ENCODE results near the gene TRMT61A.
A peak's percentile ranks its signal among the peaks of the same experiment; 100 is the strongest.

TRMT61A gene

DNA sequence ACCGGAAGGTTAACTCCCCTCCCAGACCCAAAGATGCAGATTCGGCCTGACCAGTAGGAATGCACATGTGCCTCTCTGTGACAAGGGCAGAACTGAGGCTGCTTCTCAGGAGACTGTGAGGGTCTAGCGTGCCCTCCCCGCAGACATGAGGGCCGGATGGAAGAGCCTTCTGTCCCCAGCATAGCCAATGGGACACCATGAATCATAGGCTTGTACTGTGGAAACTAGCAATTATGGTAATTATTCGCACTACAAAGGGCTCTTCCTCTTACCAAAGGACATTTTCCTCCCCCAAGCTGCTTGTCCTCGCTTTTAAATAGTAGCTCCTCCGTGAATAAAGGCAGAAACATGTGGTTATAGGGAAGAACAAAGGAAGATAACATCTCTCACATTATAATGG is 40.0 kb downstream of the TRMT61A start:
- ChIA-PET POLR2A (no interaction called here), CTCF (interaction anchor here (0.6 to 2.4 kb wide), 3 partner anchors 11 to 178 kb away, joined by 3 to 6 read pairs (median 4); no protein-coding TSS in a partner anchor)
- TF ChIP-seq TARDBP (IDR thresholded peaks at IDR 0.05) (no peak), NFRKB (IDR thresholded peaks at IDR 0.05) (no peak), ELF4 (IDR thresholded peaks at IDR 0.05) (no peak), ARNT (IDR thresholded peaks at IDR 0.05) (no peak), LEF1 (IDR thresholded peaks at IDR 0.05; ENCODE audit: borderline replicate concordance) (no peak), FOXM1 (IDR thresholded peaks at IDR 0.05; ENCODE audit: borderline replicate concordance) (no peak), FOXK2 (IDR thresholded peaks at IDR 0.05) (no peak), SP1 (IDR thresholded peaks at IDR 0.05) (no peak), BHLHE40 (IDR thresholded peaks at IDR 0.05; ENCODE audit: borderline replicate concordance) (no peak), CTBP1 (IDR thresholded peaks at IDR 0.05; ENCODE audit: borderline replicate concordance) (no peak), SUZ12 (IDR thresholded peaks at IDR 0.05) (no peak), L3MBTL2 (conservative IDR thresholded peaks at IDR 0.05) (no peak)
- no peak for DNase-seq (ENCODE audit: extremely low spot score)

DNA sequence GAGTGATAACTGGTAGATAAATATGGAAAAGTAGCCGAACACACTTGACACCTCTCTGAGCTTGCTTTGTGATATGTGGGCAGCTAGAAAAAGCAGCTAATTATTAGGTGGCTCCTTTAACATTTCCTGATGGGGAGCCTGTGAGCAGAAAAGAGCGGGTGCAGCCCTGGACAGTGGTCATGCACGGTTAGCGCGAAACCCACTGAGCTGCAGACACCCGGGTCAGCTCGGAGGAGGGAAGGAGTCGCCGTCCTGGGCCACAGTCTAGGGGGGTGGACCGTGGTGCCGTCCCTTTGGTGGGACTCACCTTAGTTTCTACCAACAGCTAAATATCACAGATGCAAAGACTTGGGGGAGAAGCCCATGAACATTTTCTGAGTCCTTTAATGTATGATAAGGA is 40.4 kb downstream of the TRMT61A start:
- DNase-seq (ENCODE audit: extremely low spot score), result no peak
- ChIA-PET POLR2A (no interaction called here), CTCF (interaction anchor here (0.6 to 0.7 kb wide), 2 partner anchors 110 to 178 kb away, joined by 3 to 4 read pairs; no protein-coding TSS in a partner anchor)
- TF ChIP-seq SP1 (IDR thresholded peaks at IDR 0.05) (no peak), L3MBTL2 (conservative IDR thresholded peaks at IDR 0.05) (no peak)
- TF ChIP-seq, protein P1, sequence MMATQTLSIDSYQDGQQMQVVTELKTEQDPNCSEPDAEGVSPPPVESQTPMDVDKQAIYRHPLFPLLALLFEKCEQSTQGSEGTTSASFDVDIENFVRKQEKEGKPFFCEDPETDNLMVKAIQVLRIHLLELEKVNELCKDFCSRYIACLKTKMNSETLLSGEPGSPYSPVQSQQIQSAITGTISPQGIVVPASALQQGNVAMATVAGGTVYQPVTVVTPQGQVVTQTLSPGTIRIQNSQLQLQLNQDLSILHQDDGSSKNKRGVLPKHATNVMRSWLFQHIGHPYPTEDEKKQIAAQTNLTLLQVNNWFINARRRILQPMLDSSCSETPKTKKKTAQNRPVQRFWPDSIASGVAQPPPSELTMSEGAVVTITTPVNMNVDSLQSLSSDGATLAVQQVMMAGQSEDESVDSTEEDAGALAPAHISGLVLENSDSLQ (IDR thresholded peaks at IDR 0.05), result no peak

- CTCF ChIA-PET, result interaction anchor here (0.7 kb wide), 1 partner anchor 128 kb away, joined by 4 read pairs; no protein-coding TSS in a partner anchor
- DNase-seq (ENCODE audit: extremely low spot score), result no peak
- POLR2A ChIA-PET, result no interaction called here
- no peak for TF ChIP-seq SUZ12 (IDR thresholded peaks at IDR 0.05)
- TF ChIP-seq FOXA1 (IDR thresholded peaks at IDR 0.05), result no peak
- TF ChIP-seq NFRKB (IDR thresholded peaks at IDR 0.05), result no peak
- no peak for TF ChIP-seq ZNF384 (IDR thresholded peaks at IDR 0.05)
- no peak for TF ChIP-seq CTBP1 (IDR thresholded peaks at IDR 0.05; ENCODE audit: borderline replicate concordance)
- no peak for TF ChIP-seq FOXK2 (IDR thresholded peaks at IDR 0.05)
Observed at GRCh38 chr14:103574104-103574503, 45.1 kb downstream of the TRMT61A start.

DNA sequence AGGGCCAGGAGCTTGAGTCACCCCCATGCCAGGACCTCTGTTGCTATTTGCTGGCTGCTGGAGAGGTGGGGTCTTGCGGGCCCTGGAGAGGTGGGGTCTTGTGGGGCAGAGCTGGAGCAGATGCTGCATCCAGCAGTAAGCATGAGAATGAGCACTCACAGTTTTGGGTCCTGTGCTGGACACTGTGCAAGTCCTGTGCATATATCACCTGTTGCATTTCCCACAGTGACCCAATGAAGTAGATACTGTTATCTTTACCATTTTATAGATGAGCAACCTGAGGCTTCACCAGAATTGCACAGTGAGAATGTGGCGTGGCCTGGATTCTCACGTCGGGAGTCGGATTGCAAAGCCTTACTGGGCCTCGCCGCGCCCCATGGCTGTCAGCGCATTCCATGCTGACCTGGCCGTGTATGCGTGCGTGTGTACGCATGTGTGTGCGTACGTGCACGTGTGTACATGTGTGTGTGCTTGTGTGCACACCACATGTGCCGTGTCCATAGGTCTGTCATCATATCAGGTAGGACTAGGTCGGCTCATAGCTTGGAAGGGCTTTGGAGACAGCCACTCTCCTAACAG is 45.8 kb downstream of the TRMT61A start:
- TF ChIP-seq HDGF (IDR thresholded peaks at IDR 0.05; ENCODE audit: borderline replicate concordance) (no peak), ELF4 (IDR thresholded peaks at IDR 0.05) (no peak), LEF1 (IDR thresholded peaks at IDR 0.05; ENCODE audit: borderline replicate concordance) (no peak), FOXA1 (IDR thresholded peaks at IDR 0.05) (no peak), TARDBP (IDR thresholded peaks at IDR 0.05) (no peak), NFRKB (IDR thresholded peaks at IDR 0.05) (no peak), SP1 (IDR thresholded peaks at IDR 0.05) (no peak)
- TF ChIP-seq, protein P1 (IDR thresholded peaks at IDR 0.05), result no peak

DNA sequence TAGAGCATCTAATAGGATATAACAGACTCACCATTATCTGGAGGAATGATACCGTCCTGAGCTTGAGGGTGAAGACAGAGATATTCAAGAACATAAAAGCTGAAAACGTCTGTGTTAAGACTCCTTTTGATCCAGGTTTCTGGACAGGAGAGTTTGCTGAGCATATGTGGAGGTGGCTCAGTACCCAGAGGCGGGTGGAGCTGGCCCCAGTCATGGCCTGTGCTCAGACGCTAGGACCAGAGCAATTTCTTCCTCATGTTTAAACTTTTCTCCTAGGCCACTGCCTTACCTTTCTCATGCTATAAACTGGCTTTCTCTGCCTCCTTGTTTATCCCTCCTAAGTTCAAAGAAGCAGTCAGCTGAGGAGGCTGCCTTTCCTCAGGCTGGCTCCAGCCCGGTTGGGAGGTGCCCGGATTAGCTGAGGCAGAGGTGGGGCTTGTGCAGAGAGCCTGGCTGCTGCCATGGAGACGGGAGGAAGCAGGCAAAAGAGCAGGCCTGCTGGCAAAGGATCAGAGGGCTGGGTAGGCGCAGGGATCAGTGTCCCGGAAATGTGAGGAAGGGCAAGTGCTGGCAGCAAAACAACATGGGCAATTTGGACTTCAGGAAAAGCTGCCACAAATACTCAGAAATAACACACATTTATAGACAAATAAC is 47.5 kb downstream of the TRMT61A start:
- TF ChIP-seq BHLHE40 (IDR thresholded peaks at IDR 0.05; ENCODE audit: borderline replicate concordance), result no peak
- no peak for TF ChIP-seq CTBP1 (IDR thresholded peaks at IDR 0.05; ENCODE audit: borderline replicate concordance)
- TF ChIP-seq FOXA1 (IDR thresholded peaks at IDR 0.05), result no peak
- TF ChIP-seq SUZ12 (IDR thresholded peaks at IDR 0.05), result no peak
- no peak for TF ChIP-seq ELF4 (IDR thresholded peaks at IDR 0.05)
- TF ChIP-seq TARDBP (IDR thresholded peaks at IDR 0.05), result no peak
- TF ChIP-seq LEF1 (IDR thresholded peaks at IDR 0.05; ENCODE audit: borderline replicate concordance), result no peak
- TF ChIP-seq L3MBTL2 (conservative IDR thresholded peaks at IDR 0.05), result no peak
- no peak for TF ChIP-seq HDGF (IDR thresholded peaks at IDR 0.05; ENCODE audit: borderline replicate concordance)
- TF ChIP-seq ZNF384 (IDR thresholded peaks at IDR 0.05), result no peak
- no peak for TF ChIP-seq ARNT (IDR thresholded peaks at IDR 0.05)
- TF ChIP-seq, protein P1 (IDR thresholded peaks at IDR 0.05), result no peak
- no peak for TF ChIP-seq SP1 (IDR thresholded peaks at IDR 0.05)
- no peak for TF ChIP-seq FOXK2 (IDR thresholded peaks at IDR 0.05)
- no peak for TF ChIP-seq FOXM1 (IDR thresholded peaks at IDR 0.05; ENCODE audit: borderline replicate concordance)
- no peak for TF ChIP-seq NFRKB (IDR thresholded peaks at IDR 0.05)
- DNase-seq (ENCODE audit: extremely low spot score), result peak; percentile 64
- ChIA-PET CTCF (no interaction called here), POLR2A (interaction anchor here (1.6 kb wide), 1 partner anchor 12 kb away, joined by 4 read pairs; no protein-coding TSS in a partner anchor)

More for the DNA sequence above, 45.8 kb downstream of the TRMT61A start:
- ChIA-PET CTCF (interaction anchor here (0.6 kb wide), 1 partner anchor 399 kb away, joined by 4 read pairs; no protein-coding TSS in a partner anchor), POLR2A (no interaction called here)
- no peak for DNase-seq (ENCODE audit: extremely low spot score)

GRCh38 chr14:103578401-103579075 is 49.5 kb downstream of the TRMT61A start:
- ChIA-PET POLR2A (no interaction called here), CTCF (no interaction called here)
- no peak for DNase-seq (ENCODE audit: extremely low spot score)
- TF ChIP-seq HDGF (IDR thresholded peaks at IDR 0.05; ENCODE audit: borderline replicate concordance), result no peak
- TF ChIP-seq, protein P1 (IDR thresholded peaks at IDR 0.05), result no peak
- no peak for TF ChIP-seq ELF4 (IDR thresholded peaks at IDR 0.05)
- no peak for TF ChIP-seq BHLHE40 (IDR thresholded peaks at IDR 0.05; ENCODE audit: borderline replicate concordance)
- TF ChIP-seq NFRKB (IDR thresholded peaks at IDR 0.05), result no peak
- TF ChIP-seq SP1 (IDR thresholded peaks at IDR 0.05), result no peak
- no peak for TF ChIP-seq LEF1 (IDR thresholded peaks at IDR 0.05; ENCODE audit: borderline replicate concordance)
- no peak for TF ChIP-seq FOXA1 (IDR thresholded peaks at IDR 0.05)
- no peak for TF ChIP-seq SUZ12 (IDR thresholded peaks at IDR 0.05)
- TF ChIP-seq FOXK2 (IDR thresholded peaks at IDR 0.05), result no peak
- no peak for TF ChIP-seq ZNF384 (IDR thresholded peaks at IDR 0.05)
- no peak for TF ChIP-seq TARDBP (IDR thresholded peaks at IDR 0.05)
- no peak for TF ChIP-seq ARNT (IDR thresholded peaks at IDR 0.05)
- no peak for TF ChIP-seq L3MBTL2 (conservative IDR thresholded peaks at IDR 0.05)
